Measurements from ENCODE around the gene FNDC10.
"Not testable (repeated sequence)": the region's sequence is repeated elsewhere in the genome, so short reads cannot be mapped to it uniquely, and the experiment has no call there.

FNDC10 gene

DNA sequence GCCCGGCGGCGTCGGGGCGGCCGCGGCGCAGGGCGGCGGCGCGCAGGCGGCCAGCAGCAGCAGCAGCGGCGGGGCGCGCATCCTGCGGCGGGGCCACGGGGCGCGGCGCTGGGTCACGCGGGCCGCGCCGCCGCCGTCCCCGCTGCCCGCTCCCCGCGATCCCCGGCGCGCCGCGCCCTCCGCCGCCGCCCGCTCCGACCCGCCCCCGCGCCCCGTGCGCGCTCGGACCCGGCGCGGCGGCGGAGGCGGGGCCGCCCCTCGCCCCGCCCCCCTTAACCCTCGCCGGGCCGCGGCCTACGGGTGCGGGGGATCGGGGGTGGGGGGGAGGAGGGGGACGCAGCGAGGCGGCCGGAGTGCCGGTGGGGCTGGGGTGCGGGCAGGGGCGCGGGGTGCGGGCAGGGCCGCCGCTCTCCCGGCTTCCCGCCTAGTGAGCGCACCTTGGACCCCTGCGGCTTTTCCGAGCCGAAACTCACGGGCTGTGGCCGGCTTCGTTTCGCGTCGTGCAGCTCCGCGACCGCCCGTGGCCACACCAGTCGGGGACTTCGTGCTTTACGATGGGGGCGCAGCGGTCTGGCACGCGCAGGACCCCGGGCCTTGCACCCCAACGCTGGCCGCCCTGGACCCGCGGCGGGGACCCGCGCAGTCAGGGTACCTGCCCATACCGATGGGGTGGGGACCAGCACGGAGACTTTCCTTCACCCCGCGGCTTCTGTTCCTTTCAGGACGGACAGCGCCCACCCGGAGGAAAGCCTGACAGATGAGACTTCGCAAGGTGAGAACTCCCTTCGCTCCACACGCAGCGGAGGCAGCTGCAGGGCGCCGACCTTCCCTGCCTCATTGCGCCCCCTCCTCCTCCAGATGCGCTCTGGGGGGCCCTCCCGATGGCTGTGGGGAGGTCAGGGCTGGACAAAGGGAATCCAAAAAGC is at the start of gene FNDC10:
Gene FNDC10 (minus strand): TSS at position 201 of the 926 bp plus-strand sequence. CDS start 120 bp downstream, at position 81.
- DNase-seq (ENCODE audit: low read depth): no peak

DNA sequence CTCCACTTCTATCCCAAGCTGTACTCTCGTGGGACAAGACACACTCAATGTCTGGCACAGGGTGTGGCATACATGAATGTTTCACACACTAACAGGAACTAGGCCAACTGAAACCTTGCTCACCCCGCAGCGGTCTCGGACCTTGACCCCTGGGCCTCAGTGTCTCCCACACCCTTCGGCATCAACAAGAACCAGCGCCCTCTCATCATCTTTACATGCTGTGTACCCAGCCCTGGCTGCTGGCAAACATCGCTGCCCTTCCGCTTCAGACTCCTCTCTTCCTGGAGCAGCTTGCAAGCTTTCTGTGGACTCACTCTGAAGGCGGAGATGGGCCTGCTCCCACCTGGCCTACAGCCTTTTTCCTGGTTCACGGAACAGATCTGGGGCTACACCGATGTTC is 48.3 kb upstream of the FNDC10 start:
- not testable (repeated sequence) for DNase-seq (ENCODE audit: low read depth)

DNA sequence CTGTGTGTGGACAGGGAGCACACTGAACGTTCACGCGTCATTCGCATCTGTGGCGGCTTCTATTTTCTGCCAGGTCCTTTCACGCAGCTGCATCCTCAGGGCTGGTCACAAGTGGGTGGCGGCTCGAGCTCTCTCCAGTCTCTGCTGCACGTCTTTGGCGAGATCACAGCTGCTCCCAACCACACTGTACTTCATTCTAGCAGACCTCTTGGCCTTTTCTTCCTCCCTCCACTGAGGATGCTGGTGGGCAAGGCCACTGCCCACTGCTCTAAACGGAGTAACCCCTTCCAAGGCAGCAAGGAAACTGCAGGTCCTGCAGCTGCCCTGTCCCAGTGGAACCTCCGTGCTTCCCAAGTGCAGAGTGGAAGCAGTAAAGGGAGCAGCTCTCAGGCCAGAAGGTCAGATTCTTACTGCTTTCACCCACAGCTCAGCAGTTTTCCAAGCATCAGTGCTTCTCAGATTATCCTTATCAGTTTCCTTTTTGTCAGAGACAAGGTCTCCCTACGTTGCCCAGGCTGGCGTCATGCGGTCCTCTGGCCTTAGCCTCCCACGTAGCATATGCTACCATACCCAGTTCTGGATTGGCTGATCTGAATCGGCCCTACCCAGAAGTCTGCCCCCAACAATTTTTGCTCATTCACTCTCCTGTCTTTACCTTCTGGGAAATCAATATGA is 47.8 kb upstream of the FNDC10 start:
- not testable (repeated sequence) for DNase-seq (ENCODE audit: low read depth)

DNA sequence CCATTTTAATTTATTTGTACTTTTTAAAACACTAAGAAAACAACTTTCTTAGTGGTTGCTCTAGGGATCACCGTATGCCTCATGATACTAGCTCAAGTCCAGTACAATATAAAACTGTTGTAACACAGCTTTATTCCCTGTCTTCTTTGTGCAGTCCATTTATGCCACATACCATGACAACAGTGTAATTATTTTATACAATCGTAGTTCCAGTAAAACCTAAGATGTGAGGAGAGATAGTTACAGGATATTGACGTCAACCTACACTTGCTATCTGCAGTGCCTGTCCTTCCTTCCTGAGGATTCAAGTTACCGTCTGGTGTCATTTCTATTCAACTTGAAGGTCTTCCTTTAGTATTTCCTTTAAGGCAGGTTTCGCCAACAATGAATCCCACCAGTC is 46.4 kb upstream of the FNDC10 start:
- DNase-seq (ENCODE audit: low read depth): not testable (repeated sequence)

DNA sequence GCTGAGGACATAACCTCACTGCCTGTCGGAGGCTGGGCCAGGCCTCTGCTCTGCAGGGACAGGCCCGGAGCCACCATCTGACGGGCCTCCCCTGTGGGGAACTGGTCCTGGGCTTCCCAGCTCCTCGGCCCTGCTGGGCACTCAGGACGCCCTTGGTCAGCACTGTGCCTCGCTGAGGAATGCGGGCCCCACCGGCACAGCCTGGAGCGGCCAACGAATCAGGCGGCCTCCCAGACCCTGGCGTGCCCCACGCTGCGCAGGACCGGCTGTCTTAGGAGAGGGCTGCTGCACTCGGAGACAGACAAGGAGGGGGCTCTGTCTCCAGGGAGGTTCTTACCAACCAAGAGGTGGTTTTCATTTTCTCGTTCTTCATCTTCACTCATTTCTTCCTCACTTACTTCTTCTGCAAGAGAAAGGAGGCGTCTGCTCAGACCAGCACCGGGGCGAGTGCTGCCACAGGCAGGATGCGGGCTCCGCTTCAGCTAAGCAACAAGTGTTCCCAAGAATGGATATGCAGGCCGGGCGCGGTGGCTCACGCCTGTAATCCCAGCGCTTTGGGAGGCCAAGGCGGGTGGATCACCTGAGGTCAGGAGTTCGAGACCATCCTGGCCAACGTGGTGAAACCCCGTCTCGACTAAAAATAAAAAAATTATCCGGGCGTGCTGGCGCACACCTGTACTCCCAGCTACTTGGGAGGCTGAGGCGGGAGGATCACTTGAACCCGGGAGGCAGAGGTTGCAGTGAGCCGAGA is 41.0 kb upstream of the FNDC10 start:
- DNase-seq (ENCODE audit: low read depth): not testable (repeated sequence)

DNA sequence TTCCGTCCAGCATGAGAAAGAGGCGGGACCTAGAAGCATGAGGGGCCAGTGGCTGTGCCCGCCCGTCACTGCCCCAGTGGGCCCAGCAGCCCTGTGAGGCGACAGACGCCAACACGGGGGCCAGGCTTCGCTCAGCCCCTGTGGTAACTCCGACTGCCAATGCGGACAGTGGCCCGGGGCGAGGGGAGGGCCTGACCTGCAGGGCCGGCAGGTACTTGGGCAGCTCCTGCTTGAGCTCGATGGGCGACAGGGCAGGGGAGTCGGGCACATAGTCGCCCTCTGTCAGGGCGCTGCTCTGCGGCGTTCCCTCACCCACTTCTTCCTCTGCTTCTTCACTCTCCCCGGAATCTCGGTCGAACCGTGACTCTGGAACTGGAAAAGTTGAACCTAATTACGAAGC is 40.1 kb upstream of the FNDC10 start:
- DNase-seq (ENCODE audit: low read depth): not testable (repeated sequence)

DNA sequence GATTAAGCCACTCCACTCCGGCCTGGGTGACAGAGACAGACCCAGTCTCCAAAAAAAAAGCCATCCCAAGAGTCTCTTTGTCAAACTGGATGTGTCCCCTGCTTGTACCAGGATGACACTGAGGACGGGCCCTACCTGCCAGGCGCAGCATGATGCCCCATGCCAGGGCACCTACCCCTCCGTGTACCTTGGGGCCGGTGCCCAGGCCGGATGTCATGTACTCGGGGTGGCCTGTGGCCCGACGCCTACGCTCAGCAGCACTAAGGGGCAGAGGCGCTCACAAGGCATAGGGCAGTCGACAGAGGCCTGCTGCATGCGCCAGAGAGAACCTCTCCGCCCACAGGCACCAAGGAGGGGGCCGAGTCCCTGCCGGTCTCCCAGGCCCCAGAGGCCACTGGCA is 39.4 kb upstream of the FNDC10 start:
- not testable (repeated sequence) for DNase-seq (ENCODE audit: low read depth)

GRCh38 chr1:1638528-1638927 is 38.6 kb upstream of the FNDC10 start:
- not testable (repeated sequence) for DNase-seq (ENCODE audit: low read depth)

DNA sequence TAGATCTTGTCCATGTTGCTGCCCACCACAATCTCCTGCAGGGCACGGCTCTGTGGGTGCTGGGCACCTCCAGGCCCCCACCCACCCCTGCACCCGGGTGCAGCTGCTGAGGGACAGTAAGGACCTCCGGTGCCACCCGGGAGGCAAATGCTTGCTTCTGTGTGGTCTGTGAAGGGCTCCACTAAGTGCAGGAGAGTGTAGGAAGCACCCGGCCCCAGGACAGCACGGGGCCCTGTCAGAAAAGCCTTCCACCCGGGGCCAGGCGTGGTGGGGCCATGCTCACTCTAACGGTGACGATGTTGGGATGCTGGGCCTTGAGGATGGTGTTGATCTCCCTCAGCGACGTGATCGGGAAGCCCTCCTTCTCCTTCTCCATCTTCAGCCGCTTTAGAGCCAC is 37.5 kb upstream of the FNDC10 start:
- DNase-seq (ENCODE audit: low read depth): not testable (repeated sequence)

DNA sequence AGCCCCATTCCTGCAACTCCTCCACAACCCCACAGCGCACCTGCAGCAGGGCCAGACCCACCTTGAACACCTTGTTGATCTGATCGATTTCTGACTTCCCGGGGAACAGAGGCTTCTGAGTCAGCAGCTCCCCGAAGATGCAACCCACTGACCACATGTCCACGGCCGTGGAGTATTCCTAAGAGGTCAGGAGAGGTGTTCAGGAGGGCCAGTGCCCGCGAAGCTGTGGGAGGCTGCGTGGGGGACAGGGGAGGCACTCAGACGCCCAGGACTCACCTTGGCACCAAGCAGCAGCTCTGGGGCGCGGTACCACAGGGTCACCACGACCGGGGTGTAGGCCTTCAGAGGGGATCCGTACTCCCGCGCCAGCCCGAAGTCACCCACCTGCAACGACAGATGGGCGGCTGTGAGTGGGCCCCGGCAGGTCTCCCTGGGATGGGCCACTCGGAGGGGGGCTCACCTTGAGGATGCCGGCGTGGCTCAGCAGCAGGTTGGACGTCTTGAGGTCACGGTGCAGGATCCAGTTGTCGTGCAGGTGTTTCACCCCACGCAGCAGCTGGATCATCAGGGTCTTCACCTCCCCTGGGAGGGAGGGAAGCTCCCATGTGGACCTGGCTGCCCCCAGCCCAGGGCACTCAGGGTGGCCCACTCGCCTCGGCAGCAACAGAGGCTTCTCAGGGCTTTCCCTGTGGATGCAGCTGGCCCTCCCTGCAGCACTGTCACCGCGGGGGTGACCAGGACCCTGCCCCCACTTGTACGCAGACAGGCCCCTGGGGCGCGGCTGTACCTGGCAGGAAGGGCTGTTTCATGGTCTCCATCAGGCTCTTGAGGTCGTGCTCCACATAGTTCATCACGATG is 36.9 kb upstream of the FNDC10 start:
- DNase-seq (ENCODE audit: low read depth): not testable (repeated sequence)

DNA sequence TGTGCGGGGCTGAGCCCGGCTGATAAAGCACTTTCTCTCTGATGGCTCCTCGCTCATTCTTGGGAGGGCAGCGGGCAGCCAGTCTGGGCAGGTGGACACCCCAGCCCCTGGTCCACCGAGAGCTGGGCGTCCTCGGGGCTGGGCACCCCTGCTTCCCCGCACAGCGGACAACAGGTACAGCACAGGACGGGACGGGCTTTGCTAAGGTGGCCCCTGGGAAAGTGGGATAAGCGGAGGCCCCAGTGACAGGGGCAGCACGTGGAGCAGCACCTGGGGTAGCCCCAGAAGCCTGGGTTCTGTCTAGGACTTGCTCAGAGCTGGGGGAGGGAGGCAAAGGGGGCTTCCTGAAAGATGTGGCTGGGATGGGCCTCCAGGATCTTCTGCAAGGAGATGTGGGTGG is 34.7 kb upstream of the FNDC10 start:
- DNase-seq (ENCODE audit: low read depth): not testable (repeated sequence)

- not testable (repeated sequence) for DNase-seq (ENCODE audit: low read depth)
Measured at GRCh38 chr1:1633409-1633808, 33.5 kb upstream of the FNDC10 start.

GRCh38 chr1:1631782-1632420 is 32.0 kb upstream of the FNDC10 start, which contains the start of gene MMP23B:
Gene MMP23B (plus strand): TSS chr1:1632173. CDS start chr1:1632219, 46 bp downstream.
- DNase-seq (ENCODE audit: low read depth): no peak

- no peak for DNase-seq (ENCODE audit: low read depth)
Measured at GRCh38 chr1:1630965-1631781, 31.2 kb upstream of the FNDC10 start.

DNA sequence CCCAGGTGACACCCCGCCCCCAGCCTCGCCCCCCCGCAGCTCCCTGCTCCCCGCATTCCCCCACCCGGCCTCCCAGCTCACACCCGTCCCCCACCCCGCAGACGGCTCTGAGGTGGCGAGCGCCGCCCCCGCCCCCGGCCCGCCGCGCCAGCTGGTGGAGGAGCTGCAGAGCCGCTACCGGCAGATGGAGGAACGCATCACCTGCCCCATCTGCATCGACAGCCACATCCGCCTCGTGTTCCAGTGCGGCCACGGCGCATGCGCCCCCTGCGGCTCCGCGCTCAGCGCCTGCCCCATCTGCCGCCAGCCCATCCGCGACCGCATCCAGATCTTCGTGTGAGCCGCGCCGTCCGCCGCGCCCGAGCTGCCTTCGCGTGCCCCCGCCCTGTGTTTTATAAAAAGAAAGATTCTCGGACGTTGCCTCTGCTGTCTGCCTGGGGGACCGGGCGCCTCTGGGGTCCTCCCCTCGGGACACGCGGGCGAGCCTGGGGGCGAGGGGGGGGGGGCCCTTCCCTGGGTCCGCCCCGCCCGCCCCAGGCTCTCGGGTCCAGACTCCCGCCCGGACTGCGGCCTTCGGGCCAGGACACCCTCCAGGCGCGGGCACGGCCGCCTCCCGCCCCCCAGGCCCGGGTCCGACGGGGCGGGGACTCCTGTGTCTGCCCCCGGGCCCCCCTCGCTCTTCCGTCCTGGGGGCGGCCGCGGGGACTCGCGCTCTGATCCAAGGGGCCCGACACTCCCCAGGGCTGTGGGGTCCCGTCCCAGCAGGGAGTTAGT is 30.4 kb upstream of the FNDC10 start:
- DNase-seq (ENCODE audit: low read depth): peak; percentile 86

GRCh38 chr1:1629430-1630190 is 29.7 kb upstream of the FNDC10 start:
- peak; percentile 61 for DNase-seq (ENCODE audit: low read depth)

GRCh38 chr1:1628754-1629429 is 29.0 kb upstream of the FNDC10 start:
- DNase-seq (ENCODE audit: low read depth): no peak

Measured in activated T-cell treated with anti-CD3 and anti-CD28 coated beads for 1 hour (primary cell).